Measurements from ENCODE around the gene MEOX2. TPM values are rescaled to one million over a fixed set of nuclear protein-coding genes. Genes with fewer than 3 reads are reported as not detected.

The MEOX2 gene
- total and polyA plus RNA-seq, 2 of the 8 experiments (the other 6 are each of a cell fraction or from before 2014, with no cell fraction given): 0.05 to 0.19 TPM

DNA sequence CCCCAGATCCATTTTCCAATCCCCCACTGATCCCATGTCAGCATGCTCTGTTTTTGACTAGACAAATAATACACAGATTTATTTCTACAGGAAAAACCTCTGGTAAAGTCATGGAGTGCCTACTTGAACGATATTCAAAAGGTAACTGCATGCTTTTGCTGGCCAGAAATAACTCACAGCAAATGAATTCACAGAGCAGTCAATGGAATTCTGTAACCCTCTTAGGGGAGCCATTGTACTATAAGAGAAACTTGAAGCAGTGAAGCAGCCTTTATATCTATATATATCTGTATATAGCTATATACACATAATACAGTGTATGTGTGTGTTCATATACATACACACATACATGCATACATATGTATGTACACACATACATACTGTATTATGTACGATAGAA lies 29.0 kb upstream of the MEOX2 start:
- Histone ChIP-seq H3K4me2 (ENCODE audit: insufficient read depth in 1 of 2, low read depth in 2 of 2, low read length in 2 of 2) (no peak overlapping the region), H4K20me1 (replicated peaks in 1 of 2; ENCODE audit: control insufficient read depth in 1 of 2, insufficient read depth in 2 of 2, low read length in 2 of 2) (no peaks in the 10 kb centered on the region), H3K23ac (ENCODE audit: insufficient read length) (no peak overlapping the region), H2AFZ (ENCODE audit: low read length) (no peak overlapping the region), H2BK15ac (ENCODE audit: low read length) (no peak overlapping the region), H3K4me3 (ENCODE audit: extremely low read depth in 1 of 4, insufficient read depth in 2 of 4, low read depth in 3 of 4, low read length in 4 of 4) (no peak overlapping the region), H3K36me3 (ENCODE audit: control insufficient read depth in 2 of 4, insufficient read depth in 4 of 4, low read length in 3 of 4) (no peaks in the 10 kb centered on the region), H3K23me2 (ENCODE audit: low read depth, low read length) (no peaks in the 10 kb centered on the region), H3K4me1 (replicated peaks in 1 of 4; ENCODE audit: control insufficient read depth in 3 of 4, insufficient read depth in 4 of 4, low read length in 3 of 4) (no peaks in the 10 kb centered on the region), H3K9ac (replicated peaks in 1 of 4; ENCODE audit: extremely low read depth in 1 of 4, low read depth in 3 of 4, low read length in 3 of 4) (no peak overlapping the region), H4K5ac (ENCODE audit: insufficient read length, low read depth, low read length) (no peak overlapping the region), H3K14ac (ENCODE audit: insufficient read length) (no peak overlapping the region), H3K18ac (ENCODE audit: extremely low read depth, low read length) (no peak overlapping the region), H3K79me1 (ENCODE audit: low read depth, low read length) (no peaks in the 10 kb centered on the region), H2BK120ac (replicated peaks; ENCODE audit: low read depth, low read length) (no peak overlapping the region), H2AK5ac (ENCODE audit: low read depth, low read length) (no peak overlapping the region), H2BK5ac (ENCODE audit: low read depth, low read length) (no peak overlapping the region), H4K8ac (ENCODE audit: extremely low read depth, insufficient read depth, low read length) (no peak overlapping the region), H3K79me2 (ENCODE audit: control insufficient read depth in 1 of 2, insufficient read depth in 2 of 2, low read length in 2 of 2) (no peaks in the 10 kb centered on the region), H2BK12ac (ENCODE audit: low read depth, low read length) (no peak overlapping the region), H2BK20ac (ENCODE audit: low read length) (no peak overlapping the region), H4K91ac (replicated peaks; ENCODE audit: insufficient read length, low read length) (no peak overlapping the region), H3K27ac (ENCODE audit: low read depth, low read length) (no peak overlapping the region), H3K56ac (replicated peaks; ENCODE audit: insufficient read length, low read depth, low read length) (no peak overlapping the region), H3K9me3 (ENCODE audit: insufficient read depth in 2 of 2, low read depth in 1 of 2, low read length in 1 of 2) (no peaks in the 10 kb centered on the region), H3K27me3 (replicated peaks in 1 of 4; ENCODE audit: control insufficient read depth in 3 of 4, extremely low read depth in 1 of 4, insufficient read depth in 3 of 4, low read length in 3 of 4) (no peaks in the 10 kb centered on the region), H3K4ac (replicated peaks; ENCODE audit: insufficient read length, low read depth, low read length) (no peak overlapping the region)
- FAIRE-seq (no peak), DNase-seq (ENCODE audit: low read depth in 1 of 2, low spot score in 2 of 2) (no peak)
- ChIA-PET POLR2A (ENCODE audit: partially characterized antibody) (no interaction called here), CTCF (ENCODE audit: partially characterized antibody) (interaction anchor here (0.9 kb wide), 1 partner anchor 363 kb away, joined by 3 read pairs; no protein-coding TSS in a partner anchor)
- 92% methylated on average over 2 of the region's 2 CpGs; no CpG with 5 or more reads in 1 of the 2 experiments for WGBS, 2 experiments (ENCODE audit: extremely low coverage in 1 of 2, insufficient coverage in 1 of 2, insufficient read length in 1 of 2, insufficient replicate concordance in 2 of 2, low coverage in 1 of 2, low lambda C conversion rate in 2 of 2, missing lambda C conversion rate in 1 of 2)
- TF ChIP-seq FOSL1 (IDR thresholded peaks at IDR 0.05; ENCODE audit: insufficient read depth, low read depth, low read length) (no peak), SUZ12 (IDR thresholded peaks at IDR 0.05; ENCODE audit: low read length) (no peak), SIRT6 (IDR thresholded peaks at IDR 0.05; ENCODE audit: low read length) (no peak), GTF2F1 (IDR thresholded peaks at IDR 0.05; ENCODE audit: borderline replicate concordance, low read depth, low read length) (no peak), SIN3A (conservative IDR thresholded peaks at IDR 0.05 in 1 of 2, IDR thresholded peaks at IDR 0.05 in 1 of 2; ENCODE audit: low read depth in 1 of 2, low read length in 2 of 2) (no peak), POLR2A (IDR thresholded peaks at IDR 0.05; ENCODE audit: control extremely low read depth in 1 of 2, low read depth in 2 of 2, low read length in 2 of 2) (no peak), KDM5A (IDR thresholded peaks at IDR 0.05; ENCODE audit: low read length) (no peak), RNF2 (IDR thresholded peaks at IDR 0.05; ENCODE audit: borderline replicate concordance, low read depth, low read length, missing control alignments, poor library complexity, severe bottlenecking) (no peak)
- TF ChIP-seq, protein P1, sequence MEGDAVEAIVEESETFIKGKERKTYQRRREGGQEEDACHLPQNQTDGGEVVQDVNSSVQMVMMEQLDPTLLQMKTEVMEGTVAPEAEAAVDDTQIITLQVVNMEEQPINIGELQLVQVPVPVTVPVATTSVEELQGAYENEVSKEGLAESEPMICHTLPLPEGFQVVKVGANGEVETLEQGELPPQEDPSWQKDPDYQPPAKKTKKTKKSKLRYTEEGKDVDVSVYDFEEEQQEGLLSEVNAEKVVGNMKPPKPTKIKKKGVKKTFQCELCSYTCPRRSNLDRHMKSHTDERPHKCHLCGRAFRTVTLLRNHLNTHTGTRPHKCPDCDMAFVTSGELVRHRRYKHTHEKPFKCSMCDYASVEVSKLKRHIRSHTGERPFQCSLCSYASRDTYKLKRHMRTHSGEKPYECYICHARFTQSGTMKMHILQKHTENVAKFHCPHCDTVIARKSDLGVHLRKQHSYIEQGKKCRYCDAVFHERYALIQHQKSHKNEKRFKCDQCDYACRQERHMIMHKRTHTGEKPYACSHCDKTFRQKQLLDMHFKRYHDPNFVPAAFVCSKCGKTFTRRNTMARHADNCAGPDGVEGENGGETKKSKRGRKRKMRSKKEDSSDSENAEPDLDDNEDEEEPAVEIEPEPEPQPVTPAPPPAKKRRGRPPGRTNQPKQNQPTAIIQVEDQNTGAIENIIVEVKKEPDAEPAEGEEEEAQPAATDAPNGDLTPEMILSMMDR (IDR thresholded peaks at IDR 0.05; ENCODE audit: control extremely low read depth in 1 of 3, insufficient read depth in 1 of 3, low read depth in 1 of 3, low read length in 3 of 3): no peak

All from H1 (cell line).